Mucosa of rectum (tissue), 2 donors: ENCODE results near the gene LRWD1.
A peak's percentile ranks its signal among the peaks of the same experiment; 100 is the strongest.

Source experiments
- H3K27ac ChIP-seq, 2 donors: one replicate each; pipeline ENCODE4 v1.7.0; 2013; ENCODE audit warnings: inconsistent platforms in 2 of 2, low read depth in 2 of 2, low read length in 2 of 2
- H3K27me3 ChIP-seq, 2 donors: one replicate each; pipeline ENCODE4 v1.7.0; 2013; ENCODE audit warnings: low read length in 2 of 2; ENCODE audit not compliant: control insufficient read depth in 2 of 2, insufficient read depth in 2 of 2
- H3K36me3 ChIP-seq, 2 donors: one replicate each; pipeline ENCODE4 v1.7.0; 2013; ENCODE audit warnings: low read length in 2 of 2; ENCODE audit not compliant: control insufficient read depth in 2 of 2, insufficient read depth in 2 of 2
- H3K4me1 ChIP-seq, 2 donors: one replicate each; pipeline ENCODE4 v1.7.0; 2013; ENCODE audit warnings: low read length in 2 of 2, mild to moderate bottlenecking in 1 of 2; ENCODE audit not compliant: control insufficient read depth in 2 of 2, insufficient read depth in 2 of 2
- H3K4me3 ChIP-seq, 2 donors: one replicate each; pipeline ENCODE4 v1.7.0; 2013; ENCODE audit warnings: low read length in 2 of 2
- H3K9ac ChIP-seq, 2 donors: one replicate each; pipeline ENCODE4 v1.7.0; 2013; ENCODE audit warnings: low read length in 2 of 2, low read depth in 1 of 2, mild to moderate bottlenecking in 1 of 2
- H3K9me3 ChIP-seq, 2 donors: one replicate each; pipeline ENCODE4 v1.7.0; 2013; ENCODE audit warnings: low read length in 2 of 2; ENCODE audit not compliant: control insufficient read depth in 2 of 2
- donor health status: healthy.
- donor health status: Normal muscosa, but diverticular disease.

The LRWD1 gene

DNA sequence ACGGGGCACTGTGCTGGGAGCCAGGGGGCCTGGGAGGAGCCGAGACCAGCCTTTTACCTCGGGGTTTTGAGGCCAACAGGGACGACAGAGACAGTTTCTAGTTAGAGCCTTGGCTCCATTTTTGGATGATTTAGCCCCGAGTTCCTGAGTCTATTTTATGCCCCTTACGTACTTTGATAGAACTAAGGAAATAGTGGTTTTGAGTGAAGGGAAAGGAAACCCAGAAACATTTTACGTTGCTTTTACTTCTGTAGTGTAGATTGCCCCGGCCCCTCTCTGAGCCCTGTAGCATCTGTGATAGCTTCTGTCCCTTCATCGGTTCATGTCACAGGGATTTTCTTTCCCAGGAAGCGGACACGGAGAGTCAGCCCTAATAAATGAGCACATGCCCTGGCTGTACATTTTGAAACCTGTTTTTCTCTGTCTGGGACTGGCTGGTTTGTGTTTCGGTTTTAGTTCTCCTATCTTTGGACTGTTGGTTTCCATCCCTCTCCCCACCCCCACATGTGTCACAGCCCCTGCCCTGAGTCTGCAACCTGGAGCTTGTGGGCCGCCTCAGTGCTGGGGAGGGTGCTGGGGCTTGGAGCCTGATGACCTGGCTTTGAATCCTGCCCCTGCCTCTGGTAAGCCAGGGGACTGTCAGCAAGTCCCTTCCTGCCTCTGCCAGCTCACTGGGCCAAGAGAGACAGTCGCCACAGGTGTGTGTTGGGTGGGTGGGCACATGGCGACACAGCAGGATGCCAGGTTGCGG is 38.3 kb upstream of the LRWD1 start:
- Histone ChIP-seq H3K4me3 (peak overlapping the region in 1 of 2 donors; percentile 54), H3K36me3 (peaks cover 11 to 21% of the 10 kb centered on the region in 2 donors), H3K9ac (peak overlapping the region; percentile 24 to 72), H3K27me3 (no peaks in the 10 kb centered on the region), H3K27ac (peak overlapping the region; percentile 72 to 94), H3K4me1 (peaks cover 9 to 21% of the 10 kb centered on the region in 2 donors), H3K9me3 (no peaks in the 10 kb centered on the region)

DNA sequence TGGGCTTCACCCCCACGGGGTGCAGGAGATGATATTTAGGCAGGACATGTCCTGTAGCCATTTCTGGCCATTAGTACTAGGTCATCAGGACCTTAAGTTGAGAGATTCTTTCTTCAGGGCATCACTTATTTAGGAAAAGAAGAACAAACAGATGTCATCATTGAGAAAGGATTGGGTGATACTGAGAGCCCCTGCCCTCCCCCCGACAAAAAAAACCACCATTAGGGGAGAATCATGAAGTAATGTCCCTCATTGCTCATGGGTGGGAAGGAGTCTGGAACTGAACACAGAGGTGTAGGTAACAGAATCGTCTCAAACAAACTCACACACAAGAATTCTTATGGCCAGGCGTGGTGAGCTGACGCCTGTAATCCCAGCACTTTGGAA is 37.8 kb upstream of the LRWD1 start:
- H3K36me3 ChIP-seq = peaks cover 11 to 18% of the 10 kb centered on the region in 2 donors
- peak overlapping the region; percentile 72 to 94 for H3K27ac ChIP-seq
- H3K27me3 ChIP-seq = no peaks in the 10 kb centered on the region
- H3K9me3 ChIP-seq = no peaks in the 10 kb centered on the region
- H3K4me1 ChIP-seq = peaks cover 15 to 27% of the 10 kb centered on the region in 2 donors
- H3K9ac ChIP-seq = peak overlapping the region; percentile 23 to 56
- H3K4me3 ChIP-seq = no peak overlapping the region

DNA sequence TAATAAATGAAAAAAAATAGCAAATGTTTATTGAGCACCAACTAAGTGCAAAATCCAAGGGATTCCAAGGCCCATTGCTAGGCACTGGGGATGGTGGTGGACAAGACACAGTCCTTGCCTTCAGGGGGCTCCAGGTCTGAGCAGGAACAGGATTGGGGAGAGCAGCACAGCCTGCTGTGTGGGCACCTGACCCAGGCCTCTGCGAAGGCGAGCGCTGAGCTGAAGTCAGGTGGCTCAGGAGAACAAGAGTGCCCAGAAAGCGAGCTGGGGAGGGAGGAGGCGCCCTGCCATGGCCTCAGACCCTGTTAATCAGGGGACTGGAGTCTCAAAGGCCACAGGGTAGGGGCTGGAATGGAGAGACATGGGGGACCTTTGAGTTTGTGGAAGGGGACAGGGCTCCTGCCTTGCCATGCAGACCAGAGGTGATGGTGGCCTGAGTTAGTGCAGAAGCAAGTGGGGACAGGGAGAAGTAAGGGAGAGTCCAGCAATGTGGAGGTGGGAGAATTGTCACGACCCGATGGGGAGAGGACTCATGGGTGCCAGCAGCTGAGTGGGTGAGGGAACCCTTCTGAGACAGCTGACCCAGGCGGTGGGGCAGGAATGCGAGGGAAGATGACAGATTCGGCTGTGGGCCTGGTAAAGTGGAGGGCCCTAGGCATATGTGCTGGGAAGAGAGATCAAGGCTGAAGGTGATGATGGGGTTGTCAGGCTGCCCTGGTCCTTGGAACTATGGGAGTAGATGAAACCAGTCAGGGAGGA is 35.5 kb upstream of the LRWD1 start:
- H3K36me3 ChIP-seq = peaks cover 11 to 15% of the 10 kb centered on the region in 2 donors
- no peaks in the 10 kb centered on the region for H3K27me3 ChIP-seq
- H3K4me1 ChIP-seq = peaks cover 26 to 30% of the 10 kb centered on the region in 2 donors
- no peak overlapping the region for H3K9ac ChIP-seq
- H3K4me3 ChIP-seq = no peak overlapping the region
- no peaks in the 10 kb centered on the region for H3K9me3 ChIP-seq
- peak overlapping the region in 1 of 2 donors; percentile 48 for H3K27ac ChIP-seq

DNA sequence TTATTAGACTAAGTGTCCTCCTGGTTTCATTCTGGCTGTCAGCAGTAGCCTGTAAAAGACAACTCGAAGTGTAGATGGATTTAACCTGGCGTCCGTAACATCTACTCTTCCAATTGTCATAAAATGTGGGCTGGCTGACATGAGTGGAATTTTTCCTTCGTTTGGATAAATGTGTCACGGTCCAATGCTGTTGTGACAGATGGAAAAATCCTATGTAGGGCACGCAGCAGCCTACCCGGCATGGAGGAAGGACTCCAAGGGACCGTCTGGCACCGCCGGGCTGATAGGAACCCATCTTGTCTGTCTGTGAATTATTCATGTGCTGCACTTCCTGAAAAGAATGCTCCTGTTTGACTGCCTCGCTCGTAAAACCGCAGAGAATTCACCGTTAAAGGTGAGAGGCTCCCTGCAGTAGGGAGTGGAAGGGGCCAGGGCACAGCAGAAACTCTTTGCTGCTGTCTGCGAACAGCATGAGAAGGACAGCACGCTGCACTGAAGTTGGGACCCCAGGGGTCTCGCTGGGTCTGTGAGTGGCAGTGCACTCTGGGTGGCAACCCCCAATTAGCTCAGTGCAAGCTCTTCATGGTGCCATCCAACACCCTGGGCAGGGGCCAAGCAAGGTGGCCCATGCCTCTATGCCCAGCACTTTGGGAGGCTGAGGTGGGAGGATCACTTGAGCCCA is 33.0 kb upstream of the LRWD1 start:
- peak overlapping the region; percentile 30 to 60 for H3K9ac ChIP-seq
- H3K36me3 ChIP-seq = peaks cover 0 to 2% of the 10 kb centered on the region in 2 donors
- H3K27me3 ChIP-seq = peaks cover 0 to 2% of the 10 kb centered on the region in 2 donors
- H3K4me3 ChIP-seq = peak overlapping the region; percentile 25 to 58
- H3K9me3 ChIP-seq = no peaks in the 10 kb centered on the region
- H3K27ac ChIP-seq = peak overlapping the region; percentile 53 to 83
- H3K4me1 ChIP-seq = peaks cover 17 to 25% of the 10 kb centered on the region in 2 donors

DNA sequence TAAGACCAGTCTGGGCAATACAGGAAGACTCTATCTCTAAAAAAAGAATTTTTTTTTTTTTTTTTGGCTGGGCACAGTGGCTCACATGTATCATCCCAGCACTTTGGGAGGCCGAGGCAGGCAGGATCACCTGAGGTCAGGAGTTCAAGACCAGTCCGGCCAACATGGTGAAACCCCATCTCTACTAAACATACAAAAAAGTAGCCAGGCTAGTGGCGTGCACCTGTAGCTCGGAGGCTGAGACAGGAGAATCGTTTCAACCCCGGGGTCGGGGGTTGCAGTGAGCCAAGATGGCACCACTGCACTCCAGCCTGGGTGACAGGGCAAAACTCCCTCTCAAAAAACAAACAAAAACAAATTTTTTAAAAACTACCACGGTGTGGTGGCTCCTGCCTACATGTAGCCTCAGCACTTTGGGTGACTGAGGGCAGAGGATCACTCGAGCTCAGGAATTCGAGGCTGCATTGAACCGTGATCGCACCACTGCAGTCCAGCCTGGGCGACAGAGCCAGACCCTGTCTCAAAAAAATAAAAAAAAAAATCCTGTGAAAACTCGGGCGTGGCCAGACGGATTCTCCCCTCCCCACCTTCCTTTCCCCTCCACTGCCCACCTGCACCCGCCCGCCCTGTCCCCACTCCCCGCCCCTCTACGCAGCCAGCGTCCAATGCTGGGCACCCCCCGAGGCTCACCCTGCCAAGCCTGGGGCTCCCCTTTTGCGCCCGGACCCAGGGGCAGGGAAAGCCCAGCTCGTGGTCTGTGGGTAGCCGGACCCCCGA is 32.2 kb upstream of the LRWD1 start:
- H3K9me3 ChIP-seq = no peaks in the 10 kb centered on the region
- peak overlapping the region; percentile 14 to 58 for H3K9ac ChIP-seq
- peaks cover 13 to 23% of the 10 kb centered on the region in 2 donors for H3K4me1 ChIP-seq
- H3K27ac ChIP-seq = peak overlapping the region; percentile 72 to 83
- H3K36me3 ChIP-seq = no peaks in the 10 kb centered on the region
- peaks cover 0 to 2% of the 10 kb centered on the region in 2 donors for H3K27me3 ChIP-seq
- peak overlapping the region; percentile 37 to 61 for H3K4me3 ChIP-seq

DNA sequence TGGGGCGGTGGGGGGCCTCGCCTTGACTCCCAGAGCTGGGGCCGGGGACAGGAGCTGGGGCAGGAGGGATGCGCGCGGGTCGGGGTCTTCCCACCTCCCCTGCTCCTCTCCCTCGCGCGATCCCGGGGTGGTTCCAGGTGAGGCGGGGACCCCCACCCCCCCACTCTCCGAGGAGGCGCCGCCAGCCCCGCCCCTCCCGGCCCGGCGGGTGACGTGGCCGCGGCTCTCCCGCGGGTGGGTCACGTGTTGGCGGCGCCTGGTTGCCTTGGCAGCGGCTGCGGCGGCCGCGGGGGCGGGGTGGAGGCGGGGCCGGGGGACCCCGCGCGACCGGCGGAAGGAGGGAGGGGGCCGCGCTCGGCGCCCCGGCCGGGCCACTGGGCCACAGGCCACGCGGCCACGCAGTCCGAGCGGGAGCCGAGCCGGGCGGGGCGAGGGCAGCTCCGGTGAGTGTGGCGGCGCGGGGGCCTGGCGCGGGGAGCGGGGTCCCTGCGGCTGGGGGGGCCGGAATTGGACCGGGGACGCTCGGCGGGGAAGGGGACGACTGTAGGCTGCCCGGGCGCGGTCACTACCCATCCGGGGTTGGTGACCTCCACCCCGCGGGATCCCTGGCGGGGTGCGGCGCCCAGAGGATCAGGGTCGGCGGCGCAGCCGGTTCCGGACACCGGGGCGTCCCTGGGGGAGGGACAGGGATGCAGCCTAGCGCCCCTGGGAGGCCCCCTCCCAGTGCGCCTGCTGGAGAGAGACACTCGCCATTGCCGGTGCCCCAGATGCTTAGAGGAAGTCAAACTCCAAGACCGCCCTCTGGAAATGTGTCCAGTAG is 31.4 kb upstream of the LRWD1 start, which contains the start of gene ORAI2:
Gene ORAI2, plus strand, starts transcription at position 357 of the 820 bp plus-strand sequence. CDS start 5,382 bp downstream, outside the sequence.
- Histone ChIP-seq H3K9me3 (no peaks in the 10 kb centered on the region), H3K9ac (peak within 1 kb of the TSS; percentile 24 to 58), H3K27me3 (peaks cover 0 to 2% of the 10 kb centered on the region in 2 donors), H3K36me3 (no peaks in the 10 kb centered on the region), H3K4me3 (peak within 1 kb of the TSS; percentile 63 to 68), H3K27ac (peak within 1 kb of the TSS; percentile 72 to 83), H3K4me1 (peaks cover 13 to 22% of the 10 kb centered on the region in 2 donors)

DNA sequence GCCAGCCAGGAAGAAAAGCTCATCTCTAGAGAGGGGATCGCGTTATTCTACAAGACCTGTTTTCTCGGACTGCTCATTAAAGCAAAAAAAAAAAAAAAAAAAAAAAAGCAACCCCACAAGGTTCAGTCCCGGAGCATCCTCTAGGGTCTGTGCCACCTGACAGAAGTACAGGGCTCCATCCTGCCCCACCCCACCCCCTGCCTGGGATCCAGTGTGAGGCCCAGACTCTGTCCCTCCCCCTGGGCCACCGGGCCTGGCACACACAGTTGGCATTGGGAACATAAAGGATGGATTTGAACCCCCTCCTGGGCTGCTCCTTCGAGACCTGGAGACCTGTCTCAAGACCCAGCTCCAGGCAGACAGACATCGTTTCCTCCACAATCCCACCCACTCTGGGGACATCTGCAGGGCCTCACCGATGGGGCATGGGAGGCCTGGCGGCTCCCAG is 30.7 kb upstream of the LRWD1 start:
- Histone ChIP-seq H3K27ac (peak overlapping the region in 1 of 2 donors; percentile 72), H3K4me3 (peak overlapping the region; percentile 63 to 68), H3K27me3 (peaks cover 0 to 2% of the 10 kb centered on the region in 2 donors), H3K36me3 (no peaks in the 10 kb centered on the region), H3K4me1 (peaks cover 13 to 22% of the 10 kb centered on the region in 2 donors), H3K9ac (peak overlapping the region in 1 of 2 donors; percentile 24), H3K9me3 (no peaks in the 10 kb centered on the region)

DNA sequence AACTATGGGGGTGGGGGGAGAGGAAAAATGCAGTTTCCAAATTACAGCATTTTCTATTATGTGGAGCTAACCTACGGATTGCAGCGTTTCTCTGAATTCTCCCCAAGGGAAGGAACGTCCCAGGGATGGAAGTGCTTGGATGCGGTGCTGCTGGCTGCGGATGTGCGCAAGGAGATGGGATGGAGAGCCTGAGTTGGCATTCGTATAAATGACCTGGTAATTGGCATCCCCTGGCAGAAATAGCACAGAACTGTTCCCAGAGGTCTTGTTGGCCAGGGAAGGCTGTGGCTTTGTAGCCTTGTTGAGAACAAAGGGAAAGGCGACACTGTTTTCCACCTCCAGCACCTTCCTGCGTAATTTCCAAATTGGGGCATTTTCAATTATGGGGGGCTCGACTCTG is 28.7 kb upstream of the LRWD1 start:
- H3K4me3 ChIP-seq = no peak overlapping the region
- peaks cover 0 to 2% of the 10 kb centered on the region in 2 donors for H3K27me3 ChIP-seq
- H3K9me3 ChIP-seq = no peaks in the 10 kb centered on the region
- no peaks in the 10 kb centered on the region for H3K36me3 ChIP-seq
- H3K27ac ChIP-seq = no peak overlapping the region
- H3K4me1 ChIP-seq = peaks cover 12 to 21% of the 10 kb centered on the region in 2 donors
- no peak overlapping the region for H3K9ac ChIP-seq
